HFFc6 (cell line): ENCODE data around the gene CPEB4. TPM values are rescaled to one million over a fixed set of nuclear protein-coding genes. Genes with fewer than 3 reads are reported as not detected.

Experiments used
- DNase-seq: peaks from one replicate; pipeline ENCODE4 v3.0.0-alpha.2; 2018
- H3K27ac Mint-ChIP-seq: 2 replicates; pipeline ENCODE4 v1.8.0; 2020; ENCODE audit warnings: mild to moderate bottlenecking, mixed read lengths
- H3K27me3 Mint-ChIP-seq: 2 replicates; pipeline ENCODE4 v1.8.0; 2021; ENCODE audit warnings: mild to moderate bottlenecking, moderate library complexity, mixed read lengths; ENCODE audit not compliant: insufficient read depth
- H3K36me3 Mint-ChIP-seq: 2 replicates; pipeline ENCODE4 v1.8.0; 2021; ENCODE audit warnings: low read depth, mixed read lengths
- H3K4me1 Mint-ChIP-seq: 2 replicates; pipeline ENCODE4 v1.8.0; 2020; ENCODE audit warnings: low read depth, mixed read lengths
- H3K4me3 Mint-ChIP-seq: 2 replicates; pipeline ENCODE4 v1.8.0; 2020; ENCODE audit warnings: mild to moderate bottlenecking, moderate library complexity, mixed read lengths
- H3K9me3 Mint-ChIP-seq: 2 replicates; pipeline ENCODE4 v1.8.0; 2020; ENCODE audit warnings: mild to moderate bottlenecking, mixed read lengths
- total RNA-seq, 6 experiments: library from RNA; stranded (reverse); fragmentation: NEBNext Ultra II Directional; extraction: Animal tissue kit (Norgen Biotek cat#: 25700); gene quantifications; 2 replicates in 1 of 6; 3 replicates in 5 of 6; pipeline ENCODE4 v1.2.3, GENCODE V29; 2021
- TF ChIP-seq, protein P1 (sequence below): fragments of 200-600 bp; sonication (generic); IDR thresholded peaks from 2 replicates; pipeline ENCODE4 v1.5.0; 2021; ENCODE audit warnings: antibody characterized with exemption, mild to moderate bottlenecking

The CPEB4 gene
- total RNA-seq, 6 experiments from 2014 or later, result 19.5 to 25.9 (median 22.3) TPM

DNA sequence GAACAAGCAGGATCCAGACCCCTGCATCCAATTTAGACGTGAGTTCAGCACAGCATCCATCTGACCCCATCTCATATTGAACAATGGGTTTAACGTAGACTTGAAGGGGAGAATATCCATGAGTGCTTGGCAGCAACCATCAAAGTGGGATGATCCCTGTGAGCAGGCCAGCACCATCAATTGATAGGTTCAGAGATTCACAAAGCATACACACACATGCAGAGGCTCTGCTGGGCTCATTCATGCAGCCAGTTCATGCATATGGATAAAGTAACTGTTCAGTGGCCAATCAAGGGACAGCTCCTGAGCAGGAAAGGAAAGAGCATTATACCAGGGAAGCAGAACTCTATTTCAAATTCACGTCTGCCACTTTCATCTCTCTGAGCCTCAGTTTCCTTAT is 24.8 kb upstream of the CPEB4 start:
- H3K9me3 Mint-ChIP-seq, result no peaks in the 10 kb centered on the region
- TF ChIP-seq, protein P1, sequence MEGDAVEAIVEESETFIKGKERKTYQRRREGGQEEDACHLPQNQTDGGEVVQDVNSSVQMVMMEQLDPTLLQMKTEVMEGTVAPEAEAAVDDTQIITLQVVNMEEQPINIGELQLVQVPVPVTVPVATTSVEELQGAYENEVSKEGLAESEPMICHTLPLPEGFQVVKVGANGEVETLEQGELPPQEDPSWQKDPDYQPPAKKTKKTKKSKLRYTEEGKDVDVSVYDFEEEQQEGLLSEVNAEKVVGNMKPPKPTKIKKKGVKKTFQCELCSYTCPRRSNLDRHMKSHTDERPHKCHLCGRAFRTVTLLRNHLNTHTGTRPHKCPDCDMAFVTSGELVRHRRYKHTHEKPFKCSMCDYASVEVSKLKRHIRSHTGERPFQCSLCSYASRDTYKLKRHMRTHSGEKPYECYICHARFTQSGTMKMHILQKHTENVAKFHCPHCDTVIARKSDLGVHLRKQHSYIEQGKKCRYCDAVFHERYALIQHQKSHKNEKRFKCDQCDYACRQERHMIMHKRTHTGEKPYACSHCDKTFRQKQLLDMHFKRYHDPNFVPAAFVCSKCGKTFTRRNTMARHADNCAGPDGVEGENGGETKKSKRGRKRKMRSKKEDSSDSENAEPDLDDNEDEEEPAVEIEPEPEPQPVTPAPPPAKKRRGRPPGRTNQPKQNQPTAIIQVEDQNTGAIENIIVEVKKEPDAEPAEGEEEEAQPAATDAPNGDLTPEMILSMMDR, result no peak
- peaks cover 2% of the 10 kb centered on the region for H3K4me1 Mint-ChIP-seq
- H3K27ac Mint-ChIP-seq, result no peak overlapping the region
- H3K27me3 Mint-ChIP-seq, result peaks cover 8% of the 10 kb centered on the region
- H3K36me3 Mint-ChIP-seq, result 0 out of 2 replicates have a peak, but pooled peaks cover 4% of the 10 kb centered on the region
- no peak for DNase-seq
- H3K4me3 Mint-ChIP-seq, result no peak overlapping the region

DNA sequence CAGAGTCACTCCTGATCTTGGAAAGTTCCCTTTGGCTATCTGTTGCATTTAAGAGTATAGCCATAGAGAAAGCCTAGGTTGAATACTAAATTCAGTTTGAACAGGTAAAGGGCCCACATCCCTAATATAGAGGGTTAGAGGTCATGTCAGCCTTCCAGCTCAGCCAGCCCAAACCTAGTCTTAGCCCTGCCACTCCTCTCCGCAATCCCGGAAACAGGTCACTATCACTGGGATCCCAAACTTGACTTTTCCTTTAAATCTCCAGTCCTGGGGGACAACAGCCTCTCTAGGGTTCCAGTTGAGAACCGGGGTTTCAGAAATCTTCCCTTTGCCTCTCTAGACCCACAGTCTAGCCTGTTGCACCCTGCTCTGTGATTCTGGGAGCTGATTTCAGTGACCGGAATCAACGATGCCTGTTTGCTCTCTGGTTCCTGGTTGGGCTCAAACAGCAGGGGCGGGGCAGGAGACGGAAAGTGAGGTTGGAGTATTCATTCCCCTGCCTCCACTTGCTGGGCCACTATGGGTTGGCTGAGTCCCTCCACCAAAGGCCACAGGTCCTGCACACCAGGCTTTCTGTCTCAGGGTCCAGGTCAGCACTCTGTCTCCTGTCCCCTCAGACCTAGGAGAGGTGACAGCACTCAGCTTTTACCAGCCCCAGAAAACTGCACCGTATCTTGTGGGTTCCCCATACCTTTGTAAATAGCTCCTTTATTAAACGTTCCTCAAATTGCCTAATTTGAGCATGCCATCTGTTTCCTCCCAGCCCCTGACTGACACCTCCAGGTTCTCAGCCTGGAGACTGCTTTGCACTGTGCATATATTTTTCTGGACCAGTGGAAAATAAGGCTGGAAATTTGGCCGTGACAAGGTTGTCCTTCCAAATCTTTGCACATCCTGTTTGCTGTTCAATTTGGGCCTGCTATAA is 23.8 kb upstream of the CPEB4 start:
- TF ChIP-seq, protein P1, result no peak
- H3K9me3 Mint-ChIP-seq, result no peaks in the 10 kb centered on the region
- H3K36me3 Mint-ChIP-seq, result 0 out of 2 replicates have a peak, but pooled peaks cover 4% of the 10 kb centered on the region
- H3K4me1 Mint-ChIP-seq, result peaks cover 10% of the 10 kb centered on the region
- no peak overlapping the region for H3K27ac Mint-ChIP-seq
- H3K27me3 Mint-ChIP-seq, result peaks cover 8% of the 10 kb centered on the region
- no peak overlapping the region for H3K4me3 Mint-ChIP-seq
- DNase-seq, result no peak

DNA sequence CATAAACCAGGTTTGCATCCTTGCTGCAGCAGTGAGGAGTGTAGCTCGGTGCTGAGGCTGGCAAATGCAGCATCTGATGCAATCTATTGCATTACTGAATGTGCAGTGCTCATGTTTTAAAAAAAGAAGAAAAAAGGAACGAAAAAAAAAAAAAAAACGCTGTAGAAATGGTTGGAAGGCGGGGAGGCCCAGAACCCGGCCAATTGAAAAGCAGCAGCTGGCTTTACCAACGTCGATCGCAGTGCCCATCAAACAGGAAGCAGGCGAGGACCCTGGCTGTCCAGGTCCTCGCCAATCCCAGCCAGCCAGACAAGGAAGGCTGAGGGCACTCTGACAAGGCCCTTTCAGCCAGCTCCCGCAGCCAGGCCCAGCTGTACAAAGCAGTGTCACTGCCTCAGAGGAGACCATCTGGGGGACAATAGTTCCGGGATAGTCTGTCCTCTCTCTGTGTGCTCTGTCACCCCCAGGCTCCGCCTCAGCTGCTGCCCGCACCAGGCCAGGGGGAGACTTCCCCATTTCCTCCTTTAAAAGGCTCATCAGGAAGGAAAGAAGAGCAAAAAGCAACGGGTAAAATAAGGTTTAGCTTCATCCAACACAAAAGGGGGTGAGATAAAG is 21.8 kb upstream of the CPEB4 start:
- H3K9me3 Mint-ChIP-seq, result no peaks in the 10 kb centered on the region
- H3K4me1 Mint-ChIP-seq, result peaks cover 10% of the 10 kb centered on the region
- no peak overlapping the region for H3K27ac Mint-ChIP-seq
- no peak overlapping the region for H3K4me3 Mint-ChIP-seq
- no peak for DNase-seq
- TF ChIP-seq, protein P1, result no peak
- peaks cover 5% of the 10 kb centered on the region for H3K27me3 Mint-ChIP-seq
- 0 out of 2 replicates have a peak, but pooled peaks cover 4% of the 10 kb centered on the region for H3K36me3 Mint-ChIP-seq

DNA sequence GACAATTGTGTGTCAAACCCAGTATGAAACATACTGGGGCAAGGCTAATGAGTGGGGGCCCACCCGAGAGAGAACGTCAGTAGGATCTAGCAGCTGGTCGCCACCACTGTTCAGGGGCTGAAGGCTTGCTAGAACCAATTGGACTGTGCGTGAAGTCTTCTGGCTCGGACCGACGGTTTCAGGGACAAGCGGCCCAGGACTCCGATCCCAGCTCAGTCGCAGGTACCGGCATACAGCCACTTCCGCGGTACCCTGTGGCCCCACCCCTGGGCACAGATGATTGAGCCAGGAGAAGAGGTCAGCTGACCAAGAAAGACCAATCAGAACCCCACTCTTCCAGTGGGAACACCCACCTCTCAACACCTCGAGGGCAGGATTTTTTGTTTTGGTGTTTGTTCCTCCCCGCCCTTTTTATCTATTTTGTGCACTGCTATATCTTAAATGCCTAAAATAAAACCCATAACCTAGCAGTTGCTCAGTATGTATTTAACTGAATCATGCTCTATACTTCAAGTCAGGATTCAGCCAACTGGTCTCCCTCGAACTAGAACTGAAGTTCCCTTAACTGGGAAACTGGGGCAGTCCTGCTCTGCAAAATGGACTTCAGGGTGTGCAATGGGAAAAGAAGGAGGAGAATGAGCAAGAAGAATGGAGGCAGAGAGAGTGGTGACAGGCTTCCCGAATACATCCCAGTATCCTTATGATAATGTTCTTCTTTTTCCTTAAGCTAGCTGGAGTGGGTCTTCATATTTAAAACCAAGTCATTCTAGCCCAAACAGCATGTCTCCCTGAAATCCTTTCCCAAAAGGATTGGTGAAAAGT is 21.1 kb upstream of the CPEB4 start:
- H3K27me3 Mint-ChIP-seq, result peaks cover 5% of the 10 kb centered on the region
- DNase-seq, result no peak
- TF ChIP-seq, protein P1, result no peak
- no peak overlapping the region for H3K27ac Mint-ChIP-seq
- 0 out of 2 replicates have a peak, but pooled peaks cover 4% of the 10 kb centered on the region for H3K36me3 Mint-ChIP-seq
- peaks cover 14% of the 10 kb centered on the region for H3K4me1 Mint-ChIP-seq
- no peak overlapping the region for H3K4me3 Mint-ChIP-seq
- H3K9me3 Mint-ChIP-seq, result no peaks in the 10 kb centered on the region
